OCI-M2 (cell line): ENCODE results near the gene LSS.
"Not testable (repeated sequence)": the region's sequence is repeated elsewhere in the genome, so short reads cannot be mapped to it uniquely, and the experiment has no call there.

Experiments
- DNase-seq: peaks from one replicate; lab custom pipeline; 2025; ENCODE audit not compliant: unreplicated experiment; lab: John Stamatoyannopoulos, UW

The LSS gene

GRCh38 chr21:46171996-46172862, 56.3 kb downstream of the LSS start:
- DNase-seq: no peak

DNA sequence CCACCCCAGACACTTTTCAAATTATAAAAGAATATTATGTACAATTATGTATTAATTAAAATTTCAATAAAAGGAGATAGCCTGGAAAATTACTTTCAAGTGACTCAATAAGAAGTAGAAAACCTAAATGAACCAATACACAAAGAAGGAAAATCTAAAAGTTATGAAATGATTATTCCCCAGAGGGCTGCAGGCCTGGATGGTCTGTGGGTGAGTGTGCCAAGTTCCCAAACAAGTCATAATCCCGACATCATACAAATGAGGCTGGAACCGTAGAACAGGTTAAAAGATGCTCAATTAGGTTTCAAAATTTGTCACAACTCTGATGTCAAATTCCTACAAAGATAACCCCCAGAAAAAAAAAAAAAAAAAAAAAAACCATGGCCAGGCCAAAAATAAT, 57.0 kb downstream of the LSS start:
- no peak for DNase-seq

GRCh38 chr21:46170436-46171193, 58.0 kb downstream of the LSS start:
- not testable (repeated sequence) for DNase-seq

DNA sequence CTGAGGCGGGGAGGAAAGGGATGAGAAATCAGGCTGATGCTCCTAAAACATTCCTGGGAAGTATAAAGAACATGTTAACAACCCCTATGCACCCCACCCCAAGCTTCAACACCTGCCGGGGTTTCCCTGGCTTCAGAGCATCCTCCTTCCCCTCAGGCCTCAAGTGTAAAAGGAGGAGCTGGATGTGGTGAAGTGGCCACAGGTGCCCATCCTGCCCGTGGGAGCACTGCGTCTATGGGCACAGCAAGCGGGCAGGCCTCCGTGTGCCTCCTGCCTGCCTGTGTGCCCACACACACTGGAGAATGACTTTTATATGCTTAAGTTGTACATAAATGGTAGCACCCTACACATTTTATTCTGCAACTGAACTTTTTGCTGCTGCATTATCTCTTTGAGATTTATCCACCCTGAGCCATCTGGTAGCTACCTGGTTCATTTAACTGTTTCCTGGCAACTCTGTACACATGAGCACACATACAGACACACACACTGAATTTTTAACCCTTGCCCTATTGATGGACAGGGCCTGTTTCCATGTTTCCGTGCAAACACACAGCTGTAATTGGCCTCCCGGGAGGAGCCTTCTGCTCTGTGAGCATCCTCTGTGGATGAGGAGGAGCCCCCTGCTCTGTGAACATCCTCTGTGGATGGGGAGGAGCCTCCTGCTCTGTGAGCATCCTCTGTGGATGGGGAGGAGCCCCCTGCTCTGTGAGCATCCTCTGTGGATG, 59.8 kb downstream of the LSS start:
- DNase-seq: no peak

- no peak for DNase-seq
Measured at GRCh38 chr21:46168238-46168637, 60.3 kb downstream of the LSS start.

- DNase-seq: no peak
Measured at GRCh38 chr21:46165098-46165497, 63.5 kb downstream of the LSS start.

- DNase-seq: no peak
Measured at GRCh38 chr21:46163380-46163779, 65.2 kb downstream of the LSS start.

DNA sequence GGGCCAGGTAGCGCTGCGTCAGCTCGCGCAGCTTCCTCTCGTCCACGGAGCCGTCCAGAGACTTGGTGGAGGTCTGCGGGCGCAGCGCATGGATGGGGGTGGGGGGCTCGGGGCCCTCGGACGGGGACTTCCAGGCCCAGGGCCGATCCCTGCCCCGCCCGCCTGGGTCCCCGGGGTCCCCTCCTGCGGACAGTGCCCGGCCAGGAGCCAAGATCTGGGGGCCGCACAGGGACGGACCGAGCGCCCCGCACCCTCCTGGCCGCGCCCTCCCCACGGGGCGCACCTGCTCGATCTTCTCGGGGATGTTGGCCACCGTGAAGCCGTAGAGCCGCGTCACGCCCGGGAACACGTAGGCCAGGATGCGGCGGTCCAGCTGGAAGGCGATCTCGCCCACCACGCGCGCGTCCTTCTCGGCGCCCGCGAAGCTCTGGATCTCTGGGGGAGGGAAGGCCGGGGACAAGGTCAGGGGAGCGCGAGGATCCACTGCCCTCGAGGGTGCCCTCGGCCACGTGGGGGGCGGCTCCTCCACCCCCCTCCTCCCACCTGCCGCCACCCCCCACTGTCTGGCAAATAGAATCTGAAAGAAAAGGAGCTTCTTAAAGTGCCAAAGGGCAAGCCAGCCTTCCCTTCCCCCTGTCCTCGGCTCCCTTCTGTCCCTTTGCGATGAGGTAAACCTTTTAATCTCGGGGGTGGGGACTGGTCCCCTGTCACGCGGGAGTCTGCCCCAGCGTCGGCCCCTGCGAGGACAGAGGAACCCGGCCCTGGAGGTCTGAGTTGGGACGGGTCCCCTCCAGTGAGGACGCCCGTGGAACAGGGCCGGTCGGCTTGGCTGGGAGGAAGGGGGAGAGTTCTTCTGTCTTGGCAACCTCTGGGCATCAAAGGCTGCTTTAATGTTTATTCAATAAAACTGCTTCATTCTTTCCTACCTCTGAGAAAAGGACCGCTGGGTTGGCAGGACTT, 66.7 kb downstream of the LSS start:
- DNase-seq: no peak

- no peak for DNase-seq
Measured at GRCh38 chr21:46160907-46161632, 67.5 kb downstream of the LSS start.

DNA sequence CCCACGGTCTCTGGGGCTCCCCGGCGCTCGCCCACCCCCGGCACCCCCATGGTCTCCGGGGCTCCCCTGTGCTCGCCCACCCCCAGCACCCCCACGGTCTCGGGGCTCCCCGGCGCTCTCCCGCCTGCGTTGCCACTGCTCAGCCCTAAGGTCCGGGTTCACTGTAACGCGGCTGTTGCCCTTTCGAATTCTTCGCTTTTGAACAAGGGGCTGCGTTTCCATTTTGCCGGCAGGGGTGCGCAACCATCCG, 68.0 kb downstream of the LSS start:
- DNase-seq: no peak

- DNase-seq: no peak
Measured at GRCh38 chr21:46159841-46160656, 68.5 kb downstream of the LSS start.

GRCh38 chr21:46159390-46159789, 69.2 kb downstream of the LSS start:
- no peak for DNase-seq

- no peak for DNase-seq
Measured at GRCh38 chr21:46158666-46159300, 69.8 kb downstream of the LSS start.

- no peak for DNase-seq
Measured at GRCh38 chr21:46157987-46158451, 70.6 kb downstream of the LSS start.

DNA sequence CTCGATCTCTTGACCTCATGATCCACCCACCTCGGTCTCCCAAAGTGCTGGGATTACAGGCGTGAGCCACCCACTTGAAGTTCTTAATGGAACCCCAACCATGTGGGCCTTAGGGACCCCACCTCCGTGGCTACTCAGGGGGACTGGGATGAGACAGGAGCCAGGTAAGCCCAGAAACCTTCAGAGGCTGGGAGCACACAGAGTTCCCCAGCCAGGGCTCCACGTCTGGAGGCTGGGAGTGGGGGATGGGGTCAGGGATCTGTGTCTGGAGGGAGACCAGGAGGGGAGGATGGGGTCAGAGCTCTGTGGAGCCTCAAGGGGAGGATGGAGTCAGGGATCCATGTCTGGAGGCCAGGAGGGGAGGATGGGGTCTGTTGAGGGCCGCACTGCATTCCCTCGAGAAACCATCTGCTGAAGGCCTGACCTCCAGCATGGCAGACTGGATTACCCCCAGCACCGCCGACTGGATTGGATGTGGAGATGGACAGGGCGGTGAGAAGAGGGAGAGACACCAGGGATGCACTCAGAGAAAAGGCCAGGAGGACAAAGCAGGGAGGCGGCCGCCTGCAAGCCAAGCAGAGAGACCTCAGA, 71.1 kb downstream of the LSS start:
- DNase-seq: no peak

- DNase-seq: no peak
Measured at GRCh38 chr21:46156678-46157077, 71.9 kb downstream of the LSS start.

GRCh38 chr21:46156378-46156645, 72.3 kb downstream of the LSS start:
- DNase-seq: no peak

DNA sequence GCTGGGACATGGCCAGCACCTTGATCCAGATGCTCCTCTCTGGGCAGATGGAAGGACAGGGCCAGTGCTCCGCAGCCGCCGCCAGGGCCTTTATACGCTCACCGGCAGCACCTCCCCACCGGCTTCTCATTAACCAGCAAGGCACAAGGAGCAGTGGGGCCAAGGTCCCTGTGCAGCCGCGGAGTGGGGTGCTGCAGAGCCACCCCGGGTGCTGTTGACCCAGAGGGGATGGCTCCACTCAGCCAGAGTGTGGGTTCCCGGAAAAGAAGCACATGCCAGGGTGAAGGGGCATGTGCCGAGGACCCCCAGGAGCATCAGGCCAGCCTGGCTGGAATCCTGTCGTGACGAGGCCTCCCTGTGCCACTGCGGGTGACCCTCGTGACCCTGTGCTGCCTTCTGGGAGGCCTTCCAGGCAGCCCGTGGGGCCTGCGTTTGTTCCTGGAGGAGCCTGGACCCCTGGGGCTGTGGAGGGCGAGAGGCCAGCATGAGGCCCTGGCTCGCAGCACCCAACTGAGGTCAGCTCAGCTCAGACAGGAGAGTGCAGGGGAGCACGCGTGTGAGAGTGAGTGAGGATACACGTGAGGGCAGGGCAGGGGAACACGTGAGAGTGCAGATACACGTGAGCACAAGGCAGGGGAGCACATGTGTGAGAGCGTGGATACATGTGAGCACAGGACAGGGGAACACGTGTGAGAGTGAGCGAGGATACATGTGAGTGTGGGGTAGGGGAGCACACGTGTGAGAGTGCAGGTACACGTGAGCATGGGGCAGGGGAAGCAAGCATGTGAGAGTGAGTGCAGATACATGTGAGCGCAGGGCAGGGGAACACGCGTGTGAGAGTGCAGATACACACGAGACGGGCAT, 72.8 kb downstream of the LSS start, which contains the start of gene FTCD:
Gene FTCD (minus strand): TSS at position 66 of the 864 bp plus-strand sequence. CDS start 56 bp downstream, at position 10.
- no peak for DNase-seq
